Right lobe of liver (tissue), 4 donors: ENCODE measurements around the gene ICOSLG.
"Not testable (repeated sequence)": the region's sequence is repeated elsewhere in the genome, so short reads cannot be mapped to it uniquely, and the experiment has no call there.

ENCODE experiments used
- POLR2A ChIP-seq: fragments of 450-650 bp; IDR thresholded peaks from one replicate; pipeline ENCODE4 v1.6.1; 2017; ENCODE audit warnings: antibody characterized with exemption, mild to moderate bottlenecking
- TF ChIP-seq, protein P1 (sequence below), 4 donors: fragments of 200-600 bp in 3 of 4; fragments of 450-650 bp in 1 of 4; IDR thresholded peaks; one replicate each; pipeline versions ENCODE4 v1.5.1 to v1.8.0; 2016 to 2022; ENCODE audit warnings: antibody characterized with exemption in 4 of 4, mild to moderate bottlenecking in 2 of 4
- donor health status: DM: no; HTN: no; CAD: no.
- donor health status: DM: no; HTN: no; CAD: no.
- donor health status: DM: no; HTN: yes; CAD: no.

- TF ChIP-seq, protein P1, sequence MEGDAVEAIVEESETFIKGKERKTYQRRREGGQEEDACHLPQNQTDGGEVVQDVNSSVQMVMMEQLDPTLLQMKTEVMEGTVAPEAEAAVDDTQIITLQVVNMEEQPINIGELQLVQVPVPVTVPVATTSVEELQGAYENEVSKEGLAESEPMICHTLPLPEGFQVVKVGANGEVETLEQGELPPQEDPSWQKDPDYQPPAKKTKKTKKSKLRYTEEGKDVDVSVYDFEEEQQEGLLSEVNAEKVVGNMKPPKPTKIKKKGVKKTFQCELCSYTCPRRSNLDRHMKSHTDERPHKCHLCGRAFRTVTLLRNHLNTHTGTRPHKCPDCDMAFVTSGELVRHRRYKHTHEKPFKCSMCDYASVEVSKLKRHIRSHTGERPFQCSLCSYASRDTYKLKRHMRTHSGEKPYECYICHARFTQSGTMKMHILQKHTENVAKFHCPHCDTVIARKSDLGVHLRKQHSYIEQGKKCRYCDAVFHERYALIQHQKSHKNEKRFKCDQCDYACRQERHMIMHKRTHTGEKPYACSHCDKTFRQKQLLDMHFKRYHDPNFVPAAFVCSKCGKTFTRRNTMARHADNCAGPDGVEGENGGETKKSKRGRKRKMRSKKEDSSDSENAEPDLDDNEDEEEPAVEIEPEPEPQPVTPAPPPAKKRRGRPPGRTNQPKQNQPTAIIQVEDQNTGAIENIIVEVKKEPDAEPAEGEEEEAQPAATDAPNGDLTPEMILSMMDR (IDR thresholded peaks at IDR 0.05) = not testable (repeated sequence)
- not testable (repeated sequence) for TF ChIP-seq POLR2A
These were observed 45.9 kb downstream of the ICOSLG start for GRCh38 chr21:44194888-44195287.
